ENCODE measurements around the gene CACNA1H. TPM values are rescaled to one million over a fixed set of nuclear protein-coding genes. Genes with fewer than 3 reads are reported as not detected.
A peak's percentile ranks its signal among the peaks of the same experiment; 100 is the strongest.

Gene CACNA1H
- total RNA-seq, 1 experiment from 2014 or later: 31.1 TPM

DNA sequence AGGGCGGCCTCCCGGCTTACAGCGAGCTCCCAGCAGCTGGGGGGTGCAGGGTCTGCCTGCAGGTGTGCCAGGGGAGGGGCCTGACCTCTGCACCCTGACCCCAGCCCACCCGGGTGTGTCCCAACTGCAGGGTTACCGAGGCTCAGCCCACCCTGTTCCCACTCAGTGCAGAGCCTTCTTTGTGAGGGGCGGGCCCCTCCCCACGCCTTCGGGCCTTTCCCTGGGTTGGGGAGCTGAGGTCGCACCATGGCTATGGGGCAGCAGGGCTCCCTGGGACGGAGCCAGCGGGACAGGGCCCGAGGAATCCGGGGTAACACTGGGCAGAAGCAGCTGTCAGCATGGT, 17.1 kb downstream of the CACNA1H start:
- POLR2A ChIA-PET: interaction anchor here (0.6 kb wide), 1 partner anchor 15 kb away, joined by 3 read pairs; no protein-coding TSS in a partner anchor
- Histone ChIP-seq H3K36me3 (ENCODE audit: control insufficient read depth, insufficient read depth, low read length) (no peaks in the 10 kb centered on the region), H3K27me3 (ENCODE audit: control insufficient read depth, insufficient read depth, low read length) (no peaks in the 10 kb centered on the region), H3K27ac (ENCODE audit: low read length) (peak overlapping the region; percentile 29; the same call in 1 of the 2 replicates), H3K4me3 (ENCODE audit: low read depth in 2 of 2, low read length in 2 of 2) (no peak overlapping the region), H3K9me3 (ENCODE audit: control insufficient read depth, insufficient read depth, low read depth, low read length) (no peaks in the 10 kb centered on the region), H3K4me1 (ENCODE audit: control insufficient read depth, insufficient read depth, low read length) (peaks cover 22% of the 10 kb centered on the region)
- CTCF ChIA-PET: no interaction called here
- intact Hi-C loops (cut with micrococcal nuclease; ENCODE audit: unreplicated experiment): no loop called here
- no TSS peak for BruUV-seq (replicated peaks)
- DNase-seq (ENCODE audit: low read depth, low spot score): no peak
- TF ChIP-seq, protein P1, sequence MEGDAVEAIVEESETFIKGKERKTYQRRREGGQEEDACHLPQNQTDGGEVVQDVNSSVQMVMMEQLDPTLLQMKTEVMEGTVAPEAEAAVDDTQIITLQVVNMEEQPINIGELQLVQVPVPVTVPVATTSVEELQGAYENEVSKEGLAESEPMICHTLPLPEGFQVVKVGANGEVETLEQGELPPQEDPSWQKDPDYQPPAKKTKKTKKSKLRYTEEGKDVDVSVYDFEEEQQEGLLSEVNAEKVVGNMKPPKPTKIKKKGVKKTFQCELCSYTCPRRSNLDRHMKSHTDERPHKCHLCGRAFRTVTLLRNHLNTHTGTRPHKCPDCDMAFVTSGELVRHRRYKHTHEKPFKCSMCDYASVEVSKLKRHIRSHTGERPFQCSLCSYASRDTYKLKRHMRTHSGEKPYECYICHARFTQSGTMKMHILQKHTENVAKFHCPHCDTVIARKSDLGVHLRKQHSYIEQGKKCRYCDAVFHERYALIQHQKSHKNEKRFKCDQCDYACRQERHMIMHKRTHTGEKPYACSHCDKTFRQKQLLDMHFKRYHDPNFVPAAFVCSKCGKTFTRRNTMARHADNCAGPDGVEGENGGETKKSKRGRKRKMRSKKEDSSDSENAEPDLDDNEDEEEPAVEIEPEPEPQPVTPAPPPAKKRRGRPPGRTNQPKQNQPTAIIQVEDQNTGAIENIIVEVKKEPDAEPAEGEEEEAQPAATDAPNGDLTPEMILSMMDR (IDR thresholded peaks at IDR 0.05): no peak
- TF ChIP-seq, protein P2, sequence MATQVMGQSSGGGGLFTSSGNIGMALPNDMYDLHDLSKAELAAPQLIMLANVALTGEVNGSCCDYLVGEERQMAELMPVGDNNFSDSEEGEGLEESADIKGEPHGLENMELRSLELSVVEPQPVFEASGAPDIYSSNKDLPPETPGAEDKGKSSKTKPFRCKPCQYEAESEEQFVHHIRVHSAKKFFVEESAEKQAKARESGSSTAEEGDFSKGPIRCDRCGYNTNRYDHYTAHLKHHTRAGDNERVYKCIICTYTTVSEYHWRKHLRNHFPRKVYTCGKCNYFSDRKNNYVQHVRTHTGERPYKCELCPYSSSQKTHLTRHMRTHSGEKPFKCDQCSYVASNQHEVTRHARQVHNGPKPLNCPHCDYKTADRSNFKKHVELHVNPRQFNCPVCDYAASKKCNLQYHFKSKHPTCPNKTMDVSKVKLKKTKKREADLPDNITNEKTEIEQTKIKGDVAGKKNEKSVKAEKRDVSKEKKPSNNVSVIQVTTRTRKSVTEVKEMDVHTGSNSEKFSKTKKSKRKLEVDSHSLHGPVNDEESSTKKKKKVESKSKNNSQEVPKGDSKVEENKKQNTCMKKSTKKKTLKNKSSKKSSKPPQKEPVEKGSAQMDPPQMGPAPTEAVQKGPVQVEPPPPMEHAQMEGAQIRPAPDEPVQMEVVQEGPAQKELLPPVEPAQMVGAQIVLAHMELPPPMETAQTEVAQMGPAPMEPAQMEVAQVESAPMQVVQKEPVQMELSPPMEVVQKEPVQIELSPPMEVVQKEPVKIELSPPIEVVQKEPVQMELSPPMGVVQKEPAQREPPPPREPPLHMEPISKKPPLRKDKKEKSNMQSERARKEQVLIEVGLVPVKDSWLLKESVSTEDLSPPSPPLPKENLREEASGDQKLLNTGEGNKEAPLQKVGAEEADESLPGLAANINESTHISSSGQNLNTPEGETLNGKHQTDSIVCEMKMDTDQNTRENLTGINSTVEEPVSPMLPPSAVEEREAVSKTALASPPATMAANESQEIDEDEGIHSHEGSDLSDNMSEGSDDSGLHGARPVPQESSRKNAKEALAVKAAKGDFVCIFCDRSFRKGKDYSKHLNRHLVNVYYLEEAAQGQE (IDR thresholded peaks at IDR 0.05; ENCODE audit: insufficient read depth in 1 of 2, low read depth in 2 of 2, low read length in 1 of 2): no peak
- TF ChIP-seq POLR2AphosphoS5 (IDR thresholded peaks at IDR 0.05; ENCODE audit: low read depth, low read length) (no peak), TCF7L2 (IDR thresholded peaks at IDR 0.05; ENCODE audit: low read depth, low read length) (no peak), SIN3A (IDR thresholded peaks at IDR 0.05; ENCODE audit: borderline replicate concordance, insufficient read depth, low read depth, low read length) (no peak)
- in situ Hi-C loops (cut with HindIII; ENCODE audit: low pct_unique_long_range_greater_than_20kb, low sequenced_read_pairs): no loop called here
- no peak for ATAC-seq

DNA sequence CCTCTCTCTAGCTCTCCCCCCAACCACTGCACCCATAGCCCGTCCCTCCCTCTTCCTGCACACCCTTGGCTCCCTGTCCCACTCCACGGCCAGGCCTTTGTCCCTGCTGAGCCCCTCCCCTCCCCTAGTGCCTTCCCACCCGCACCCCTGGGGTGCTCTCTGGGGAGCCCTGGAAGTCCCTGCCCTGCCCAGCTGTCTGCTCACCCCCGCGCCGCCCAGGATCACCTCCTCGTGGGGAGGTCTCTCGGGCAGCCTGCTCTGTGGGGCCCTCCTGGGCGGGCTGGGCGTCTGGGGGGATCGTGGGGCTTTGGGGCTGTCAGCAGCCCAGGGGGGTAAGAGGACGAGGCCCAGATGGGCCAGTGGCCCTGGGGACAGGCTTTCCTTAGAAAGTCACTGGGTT, 18.1 kb downstream of the CACNA1H start:
- CTCF ChIA-PET: interaction anchor here (0.7 kb wide), 2 partner anchors 9 to 11 kb away, joined by 3 to 4 read pairs; no protein-coding TSS in a partner anchor
- intact Hi-C loops (cut with micrococcal nuclease; ENCODE audit: unreplicated experiment): no loop called here
- no peaks in the 10 kb centered on the region for H3K27me3 ChIP-seq (ENCODE audit: control insufficient read depth, insufficient read depth, low read length)
- in situ Hi-C loops (cut with HindIII; ENCODE audit: low pct_unique_long_range_greater_than_20kb, low sequenced_read_pairs): no loop called here
- POLR2A ChIA-PET: no interaction called here
- no peak overlapping the region for H3K27ac ChIP-seq (ENCODE audit: low read length)
- H3K4me3 ChIP-seq (ENCODE audit: low read depth in 2 of 2, low read length in 2 of 2): no peak overlapping the region
- ATAC-seq (no peak), DNase-seq (ENCODE audit: low read depth, low spot score) (no peak)
- H3K36me3 ChIP-seq (ENCODE audit: control insufficient read depth, insufficient read depth, low read length): no peaks in the 10 kb centered on the region
- TF ChIP-seq TCF7L2 (IDR thresholded peaks at IDR 0.05; ENCODE audit: low read depth, low read length): no peak
- no peak for TF ChIP-seq POLR2AphosphoS5 (IDR thresholded peaks at IDR 0.05; ENCODE audit: low read depth, low read length)
- TF ChIP-seq, protein P2 (IDR thresholded peaks at IDR 0.05; ENCODE audit: insufficient read depth in 1 of 2, low read depth in 2 of 2, low read length in 1 of 2): no peak
- TF ChIP-seq, protein P1 (IDR thresholded peaks at IDR 0.05): no peak
- no peak for TF ChIP-seq SIN3A (IDR thresholded peaks at IDR 0.05; ENCODE audit: borderline replicate concordance, insufficient read depth, low read depth, low read length)
- H3K4me1 ChIP-seq (ENCODE audit: control insufficient read depth, insufficient read depth, low read length): peaks cover 31% of the 10 kb centered on the region
- H3K9me3 ChIP-seq (ENCODE audit: control insufficient read depth, insufficient read depth, low read depth, low read length): no peaks in the 10 kb centered on the region
- no TSS peak for BruUV-seq (replicated peaks)
